H1 (cell line): ENCODE data around the gene CPT2.

Source experiments
- BRCA1 ChIP-seq: IDR thresholded peaks from 2 replicates; pipeline ENCODE4 v1.6.1; 2012; ENCODE audit warnings: low read depth, low read length, improper control_type of control experiment
- CTCF ChIP-seq, 3 experiments: IDR thresholded peaks; 1 replicate in 2 of 3; 2 replicates in 1 of 3; pipeline versions ENCODE4 v1.5.1 to v1.6.1; 2011; ENCODE audit warnings: low read length in 3 of 3, mild to moderate bottlenecking in 3 of 3, inconsistent platforms in 2 of 3, low read depth in 1 of 3, moderate library complexity in 1 of 3; ENCODE audit not compliant: insufficient read depth in 1 of 3; ENCODE audit errors: control extremely low read depth in 1 of 3
- EP300 ChIP-seq, 2 experiments: IDR thresholded peaks; 1 replicate in 1 of 2; 2 replicates in 1 of 2; pipeline ENCODE4 v1.6.1; 2011 to 2012; ENCODE audit warnings: low read depth in 2 of 2, low read length in 2 of 2, mild to moderate bottlenecking in 2 of 2, borderline replicate concordance in 1 of 2, inconsistent platforms in 1 of 2, moderate library complexity in 1 of 2
- JUND ChIP-seq: IDR thresholded peaks from 2 replicates; pipeline ENCODE4 v1.6.1; 2011; ENCODE audit warnings: mild to moderate bottlenecking, improper control_type of control experiment, low read length
- NANOG ChIP-seq: IDR thresholded peaks from 2 replicates; pipeline ENCODE4 v1.6.1; 2011; ENCODE audit warnings: low read length, low read depth, mild to moderate bottlenecking, inconsistent platforms; ENCODE audit not compliant: insufficient read depth, poor library complexity, severe bottlenecking
- POLR2A ChIP-seq, 2 experiments: IDR thresholded peaks; 1 replicate in 1 of 2; 2 replicates in 1 of 2; pipeline ENCODE4 v1.6.1; 2011; ENCODE audit warnings: low read depth in 2 of 2, low read length in 2 of 2, mild to moderate bottlenecking in 2 of 2; ENCODE audit errors: control extremely low read depth in 1 of 2
- POLR2AphosphoS5 ChIP-seq: IDR thresholded peaks from 2 replicates; pipeline ENCODE4 v1.6.1; 2011; ENCODE audit warnings: low read depth, low read length
- RBBP5 ChIP-seq: IDR thresholded peaks from 2 replicates; pipeline ENCODE4 v1.7.1; 2012; ENCODE audit warnings: low read depth, mild to moderate bottlenecking, inconsistent platforms, low read length, moderate library complexity, borderline replicate concordance
- SIN3A ChIP-seq, 2 experiments: IDR thresholded peaks in 1 of 2; conservative IDR thresholded peaks in 1 of 2; 2 replicates each; pipeline ENCODE4 v1.6.1; 2011 to 2012; ENCODE audit warnings: low read length in 2 of 2, improper control_type of control experiment in 1 of 2, low read depth in 1 of 2, mild to moderate bottlenecking in 1 of 2
- TAF1 ChIP-seq: IDR thresholded peaks from 2 replicates; pipeline ENCODE4 v1.6.1; 2011; ENCODE audit warnings: mild to moderate bottlenecking, low read depth, low read length

DNA sequence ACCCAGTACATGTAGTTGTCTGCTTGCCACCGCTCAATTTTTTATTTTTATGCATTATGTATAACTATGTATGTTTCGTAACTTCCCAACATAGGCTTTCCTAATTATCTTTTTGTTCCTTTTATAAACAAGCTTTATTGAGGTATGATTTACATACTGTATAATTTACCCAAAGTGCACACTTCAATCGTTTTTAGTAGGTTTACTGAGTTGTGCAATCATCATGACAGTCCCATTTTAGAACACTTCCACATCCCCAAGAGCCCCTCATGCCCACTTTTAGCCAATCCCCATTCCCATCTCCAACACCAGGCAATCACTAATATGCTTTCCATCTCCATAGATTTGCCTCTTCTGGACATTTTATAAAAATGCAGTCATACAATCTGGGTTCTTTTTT, 39.8 kb upstream of the CPT2 start:
- TF ChIP-seq SIN3A (conservative IDR thresholded peaks at IDR 0.05 in 1 of 2, IDR thresholded peaks at IDR 0.05 in 1 of 2; ENCODE audit: low read depth in 1 of 2, low read length in 2 of 2) (no peak), POLR2A (IDR thresholded peaks at IDR 0.05; ENCODE audit: control extremely low read depth in 1 of 2, low read depth in 2 of 2, low read length in 2 of 2) (no peak), POLR2AphosphoS5 (no peak), CTCF (IDR thresholded peaks at IDR 0.05; ENCODE audit: control extremely low read depth in 1 of 3, insufficient read depth in 1 of 3, low read depth in 1 of 3, low read length in 3 of 3) (no peak), TAF1 (no peak), NANOG (no peak), JUND (no peak), BRCA1 (no peak), RBBP5 (no peak), EP300 (IDR thresholded peaks at IDR 0.05; ENCODE audit: borderline replicate concordance in 1 of 2, low read depth in 2 of 2, low read length in 2 of 2) (no peak)
